Prostate gland (tissue), 2 donors: ENCODE measurements around the gene CNTN4. TPM values are rescaled to one million over a fixed set of nuclear protein-coding genes. Genes with fewer than 3 reads are reported as not detected.
A peak's percentile ranks its signal among the peaks of the same experiment; 100 is the strongest.
"Not testable (repeated sequence)": the region's sequence is repeated elsewhere in the genome, so short reads cannot be mapped to it uniquely, and the experiment has no call there.

Experiments used
- DNase-seq: peaks from one replicate; pipeline ENCODE4 v3.0.0-alpha.2; 2019; ENCODE audit warnings: low spot score
- H3K27ac ChIP-seq, 2 donors: fragments of 200-600 bp; sonication (generic); 2 replicates each; pipeline ENCODE4 v1.5.1; 2017 to 2019
- H3K27me3 ChIP-seq: fragments of 200-600 bp; sonication (generic); replicated peaks from 2 replicates; pipeline ENCODE4 v1.5.1; 2019; ENCODE audit not compliant: insufficient read depth
- H3K36me3 ChIP-seq, 2 donors: fragments of 200-600 bp; sonication (generic); 1 replicate in 1 of 2; 2 replicates in 1 of 2; pipeline versions ENCODE4 v1.5.1 to v1.8.1; 2017 to 2019
- H3K4me1 ChIP-seq: fragments of 200-600 bp; sonication (generic); replicated peaks from 2 replicates; pipeline ENCODE4 v1.5.1; 2019
- H3K4me3 ChIP-seq, 2 donors: fragments of 200-600 bp; sonication (generic); 2 replicates each; pipeline ENCODE4 v1.5.1; 2017 to 2019
- H3K9me3 ChIP-seq: fragments of 200-600 bp; sonication (generic); 2 replicates; pipeline ENCODE4 v1.5.1; 2017
- CTCF ChIP-seq, 4 experiments: fragments of 200-600 bp in 2 of 4; fragments of 450-650 bp in 2 of 4; sonication (generic) in 2 of 4; IDR thresholded peaks; 1 replicate in 3 of 4; 2 replicates in 1 of 4; pipeline ENCODE4 v1.5.1; 2016 to 2019; ENCODE audit warnings: antibody characterized with exemption in 4 of 4, mild to moderate bottlenecking in 2 of 4, moderate library complexity in 2 of 4
- POLR2A ChIP-seq: fragments of 450-650 bp; IDR thresholded peaks from one replicate; pipeline ENCODE4 v1.6.1; 2016; ENCODE audit warnings: antibody characterized with exemption, mild to moderate bottlenecking
- POLR2AphosphoS5 ChIP-seq: sonication (generic); formaldehyde crosslinking; IDR thresholded peaks from one replicate; pipeline ENCODE4 v1.6.1; 2017; ENCODE audit warnings: antibody characterized with exemption
- WGBS: methylation state at CpG from one replicate; pipeline ENCODE4 v1.1.5; 2018; 5-methylcytosine and 5-hydroxymethylcytosine counted together
- intact Hi-C: fragments of 100-400 bp; cut with DNase I; formaldehyde crosslinking; loops from one replicate; pipeline ENCODE4 v1.14.2; 2022
- total RNA-seq, 2 donors: library from RNA; depleted of rRNA; stranded (reverse); fragments of >200 nt; gene quantifications; one replicate each; pipeline ENCODE4 v1.1.0, GENCODE V29; 2016

CNTN4 gene
- 1 to 10 TPM; 1.5 to 5.7 TPM for total RNA-seq

DNA sequence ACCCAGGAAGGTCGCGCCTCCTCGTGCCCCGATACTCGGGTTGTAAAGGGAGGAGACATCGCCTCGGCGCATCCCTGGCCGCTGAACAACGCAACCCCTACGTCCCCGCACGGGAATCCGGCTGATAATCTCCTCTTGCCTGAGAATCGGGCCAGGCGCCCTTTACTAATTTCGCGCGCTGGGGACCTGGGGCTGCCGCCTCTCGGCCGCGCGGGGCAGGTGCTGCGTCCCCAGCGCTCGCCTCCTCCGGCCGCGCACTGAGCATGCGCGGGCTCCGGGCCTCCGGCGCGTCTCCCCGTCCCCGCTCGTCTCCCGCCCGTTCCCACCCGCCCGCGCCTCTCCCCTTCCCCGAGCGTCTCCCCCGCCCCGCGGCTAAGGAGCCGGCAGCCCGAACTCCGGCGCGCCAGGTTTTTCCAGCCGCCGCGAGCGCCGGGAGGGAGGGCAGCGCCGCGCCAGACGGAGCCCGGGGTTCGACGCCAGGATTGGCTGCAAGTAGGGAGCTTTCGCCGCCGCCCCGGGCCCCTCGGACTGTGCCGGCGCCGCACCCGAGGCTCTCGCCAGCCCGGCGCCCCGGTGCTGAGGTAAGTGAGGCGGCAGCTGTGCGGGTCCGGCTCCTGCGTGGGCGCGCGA lies at the start of gene CNTN4:
Gene CNTN4, plus strand, starts transcription at position 469 of the 630 bp plus-strand sequence.
- intact Hi-C loops: no loop called here
- 3% methylated on average over 41 of the region's 86 CpGs for WGBS
- no peaks in the 10 kb centered on the region for H3K27me3 ChIP-seq
- peak; percentile 42 for DNase-seq
- peak within 1 kb of the TSS; percentile 30 to 51 for H3K4me3 ChIP-seq
- H3K36me3 ChIP-seq: no peaks in the 10 kb centered on the region
- H3K4me1 ChIP-seq: no peaks in the 10 kb centered on the region
- TF ChIP-seq POLR2A (no peak), POLR2AphosphoS5 (peak; percentile 12)
- H3K9me3 ChIP-seq: no peaks in the 10 kb centered on the region
- peak within 1 kb of the TSS in 1 of 2 donors; percentile 52 for H3K27ac ChIP-seq

- Histone ChIP-seq H3K27me3 (no peaks in the 10 kb centered on the region), H3K36me3 (no peaks in the 10 kb centered on the region), H3K4me3 (no peak overlapping the region), H3K9me3 (no peaks in the 10 kb centered on the region), H3K27ac (no peak overlapping the region), H3K4me1 (no peaks in the 10 kb centered on the region)
- 90% methylated on average over 4 of the region's 4 CpGs for WGBS
- intact Hi-C loops: no loop called here
- no peak for TF ChIP-seq CTCF (IDR thresholded peaks at IDR 0.05)
- TF ChIP-seq POLR2A: no peak
- TF ChIP-seq POLR2AphosphoS5: no peak
- DNase-seq: no peak
These were observed 37.3 kb upstream of the CNTN4 start for GRCh38 chr3:2061360-2061759.

GRCh38 chr3:2071531-2071930 lies 27.1 kb upstream of the CNTN4 start:
- WGBS: 76% methylated on average over 2 of the region's 2 CpGs
- Histone ChIP-seq H3K27ac (no peak overlapping the region), H3K27me3 (no peaks in the 10 kb centered on the region), H3K36me3 (no peaks in the 10 kb centered on the region), H3K4me3 (no peak overlapping the region), H3K9me3 (no peaks in the 10 kb centered on the region), H3K4me1 (no peaks in the 10 kb centered on the region)
- DNase-seq: no peak
- intact Hi-C loops: no loop called here
- TF ChIP-seq POLR2AphosphoS5: no peak
- TF ChIP-seq CTCF (IDR thresholded peaks at IDR 0.05): no peak
- TF ChIP-seq POLR2A: no peak

DNA sequence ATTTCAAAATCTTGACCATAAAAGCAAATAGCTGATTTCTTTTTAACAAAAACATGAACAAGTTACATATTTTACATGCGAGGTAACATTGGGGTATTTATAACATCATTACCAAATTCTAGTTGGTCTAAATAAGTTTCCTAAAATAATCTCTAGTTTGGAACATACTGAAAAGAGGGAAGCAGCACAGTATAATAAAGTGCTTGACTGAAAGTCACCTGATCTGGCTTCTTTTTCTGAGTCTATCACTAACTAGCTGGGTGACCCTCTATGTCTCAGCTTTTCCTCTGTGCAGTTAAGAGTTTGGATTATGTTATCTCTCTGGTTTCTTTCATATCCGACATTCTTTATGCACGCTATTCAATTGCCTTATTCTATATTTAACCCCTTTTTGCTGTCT lies 19.8 kb upstream of the CNTN4 start:
- no peak overlapping the region for H3K27ac ChIP-seq
- 75% methylated on average over 3 of the region's 3 CpGs for WGBS
- TF ChIP-seq POLR2AphosphoS5 (no peak), POLR2A (no peak)
- H3K4me1 ChIP-seq: no peaks in the 10 kb centered on the region
- no peaks in the 10 kb centered on the region for H3K36me3 ChIP-seq
- H3K27me3 ChIP-seq: no peaks in the 10 kb centered on the region
- intact Hi-C loops: no loop called here
- no peak overlapping the region for H3K4me3 ChIP-seq
- DNase-seq: no peak
- H3K9me3 ChIP-seq: no peaks in the 10 kb centered on the region

- Histone ChIP-seq H3K9me3 (no peaks in the 10 kb centered on the region), H3K4me3 (no peak overlapping the region), H3K27me3 (no peaks in the 10 kb centered on the region), H3K4me1 (no peaks in the 10 kb centered on the region), H3K27ac (no peak overlapping the region), H3K36me3 (no peaks in the 10 kb centered on the region)
- intact Hi-C loops: no loop called here
- no peak for TF ChIP-seq POLR2AphosphoS5
- TF ChIP-seq POLR2A: no peak
- no peak for TF ChIP-seq CTCF (IDR thresholded peaks at IDR 0.05)
- DNase-seq: no peak
- 83% methylated on average over 5 of the region's 5 CpGs for WGBS
These were observed 15.7 kb upstream of the CNTN4 start for GRCh38 chr3:2082871-2083480.

DNA sequence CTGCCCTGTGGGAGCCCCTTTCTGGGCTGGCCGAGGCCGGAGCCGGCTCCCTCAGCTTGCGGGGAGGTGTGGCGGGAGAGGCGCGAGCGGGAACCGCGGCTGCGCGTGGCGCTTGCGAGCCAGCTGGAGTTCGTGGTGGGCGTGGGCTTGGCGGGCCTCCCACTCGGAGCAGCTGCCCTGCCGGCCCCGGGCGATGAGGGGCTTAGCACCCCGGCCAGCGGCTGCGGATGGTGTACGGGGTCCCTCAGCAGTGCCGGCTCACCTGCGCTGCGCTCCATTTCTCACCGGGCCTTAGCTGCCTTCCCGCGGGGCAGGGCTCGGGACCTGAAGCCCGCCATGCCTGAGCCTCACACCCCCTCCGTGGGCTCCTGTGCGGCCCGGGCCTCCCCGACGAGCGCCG lies 15.1 kb upstream of the CNTN4 start:
- 95% methylated on average over 39 of the region's 40 CpGs for WGBS
- H3K27ac ChIP-seq, intact Hi-C loops, DNase-seq, H3K36me3 ChIP-seq, H3K4me1 ChIP-seq, H3K9me3 ChIP-seq, H3K27me3 ChIP-seq, H3K4me3 ChIP-seq: not testable (repeated sequence)
